H1 (cell line): ENCODE results near the gene PTPRD. TPM values are rescaled to one million over a fixed set of nuclear protein-coding genes. Genes with fewer than 3 reads are reported as not detected.

ENCODE experiments used
- CTCF ChIA-PET: fragments of 300-600 bp; sonication (Branson Sonifier 250); formaldehyde crosslinking; loops from one replicate; lab custom pipeline; 2021; ENCODE audit not compliant: partially characterized antibody; lab: Charles Lee
- POLR2A ChIA-PET: fragments of 300-600 bp; sonication (Branson Sonifier 250); formaldehyde crosslinking; loops from one replicate; lab custom pipeline; 2021; ENCODE audit warnings: inconsistent platforms; ENCODE audit not compliant: partially characterized antibody; lab: Charles Lee
- DNase-seq, 2 experiments: peaks; one replicate each; pipeline versions ENCODE4 v3.0.0 to v3.0.0-alpha.2; 2010 to 2022; ENCODE audit warnings: low spot score in 2 of 2, low read depth in 1 of 2, mixed read lengths in 1 of 2
- FAIRE-seq: peaks from 2 replicates; lab custom pipeline; 2011; peaks lifted over from hg19 to GRCh38; lab: Jason Lieb, UNC
- H2AFZ ChIP-seq: 2 replicates; pipeline ENCODE4 v1.8.1; 2012; ENCODE audit warnings: low read length, inconsistent platforms
- H2AK5ac ChIP-seq: 2 replicates; pipeline ENCODE4 v1.6.1; 2013; ENCODE audit warnings: low read depth, low read length
- H2BK120ac ChIP-seq: replicated peaks from 2 replicates; pipeline ENCODE3; 2013; ENCODE audit warnings: low read depth, low read length, inconsistent platforms
- H2BK12ac ChIP-seq: 2 replicates; pipeline ENCODE4 v1.6.1; 2013; ENCODE audit warnings: low read depth, low read length
- H2BK15ac ChIP-seq: 2 replicates; pipeline ENCODE4 v1.6.1; 2013; ENCODE audit warnings: low read length
- H2BK20ac ChIP-seq: 2 replicates; pipeline ENCODE4 v1.6.1; 2013; ENCODE audit warnings: low read length
- H2BK5ac ChIP-seq: 2 replicates; pipeline ENCODE4 v1.6.1; 2013; ENCODE audit warnings: low read depth, low read length
- H3K14ac ChIP-seq: 2 replicates; pipeline ENCODE4 v1.6.1; 2013; ENCODE audit warnings: inconsistent platforms; ENCODE audit not compliant: insufficient read length
- H3K18ac ChIP-seq: 2 replicates; pipeline ENCODE4 v1.6.1; 2013; ENCODE audit warnings: low read length; ENCODE audit errors: extremely low read depth
- H3K23ac ChIP-seq: 2 replicates; pipeline ENCODE4 v1.6.1; 2013; ENCODE audit warnings: inconsistent platforms; ENCODE audit not compliant: insufficient read length
- H3K23me2 ChIP-seq: 2 replicates; pipeline ENCODE4 v1.6.1; 2013; ENCODE audit warnings: low read depth, low read length
- H3K27ac ChIP-seq: 2 replicates; pipeline ENCODE4 v1.6.1; 2011; ENCODE audit warnings: low read depth, low read length, inconsistent platforms
- H3K27me3 ChIP-seq, 4 experiments: replicated peaks in 1 of 4; 1 replicate in 1 of 4; 2 replicates in 3 of 4; pipeline versions ENCODE4 v1.6.1 to v1.8.1; 2011 to 2013; ENCODE audit warnings: low read length in 3 of 4, mild to moderate bottlenecking in 3 of 4, inconsistent platforms in 2 of 4, mixed read lengths in 2 of 4, moderate library complexity in 1 of 4; ENCODE audit not compliant: control insufficient read depth in 3 of 4, insufficient read depth in 3 of 4; ENCODE audit errors: extremely low read depth in 1 of 4
- H3K36me3 ChIP-seq, 4 experiments: 2 replicates each; pipeline versions ENCODE4 v1.6.1 to v1.8.1; 2011 to 2013; ENCODE audit warnings: mild to moderate bottlenecking in 4 of 4, low read length in 3 of 4, moderate library complexity in 2 of 4, control low read depth in 1 of 4, inconsistent platforms in 1 of 4; ENCODE audit not compliant: insufficient read depth in 4 of 4, control insufficient read depth in 2 of 4
- H3K4ac ChIP-seq: replicated peaks from 2 replicates; pipeline ENCODE3; 2013; ENCODE audit warnings: low read length, low read depth, mixed read lengths, inconsistent platforms; ENCODE audit not compliant: insufficient read length
- H3K4me1 ChIP-seq, 4 experiments: replicated peaks in 1 of 4; 1 replicate in 1 of 4; 2 replicates in 3 of 4; pipeline versions ENCODE4 v1.6.1 to v1.8.1; 2011 to 2013; ENCODE audit warnings: low read length in 3 of 4, inconsistent platforms in 2 of 4, mixed read lengths in 1 of 4; ENCODE audit not compliant: insufficient read depth in 4 of 4, control insufficient read depth in 3 of 4
- H3K4me2 ChIP-seq, 2 experiments: 2 replicates each; pipeline versions ENCODE4 v1.6.1 to v1.8.1; 2011 to 2013; ENCODE audit warnings: low read depth in 2 of 2, low read length in 2 of 2, control low read depth in 1 of 2, inconsistent platforms in 1 of 2, mild to moderate bottlenecking in 1 of 2; ENCODE audit not compliant: insufficient read depth in 1 of 2
- H3K4me3 ChIP-seq, 4 experiments: fragments of 200-600, 300-600 bp in 1 of 4; sonication (generic), shearing (Covaris generic), sonication (Bioruptor Twin) in 1 of 4; 2 replicates each; pipeline versions ENCODE4 v1.5.1 to v1.8.1; 2011 to 2016; ENCODE audit warnings: low read length in 4 of 4, low read depth in 3 of 4, control low read depth in 2 of 4, inconsistent platforms in 2 of 4, mild to moderate bottlenecking in 2 of 4, mixed read lengths in 1 of 4, moderate library complexity in 1 of 4; ENCODE audit not compliant: insufficient read depth in 2 of 4; ENCODE audit errors: extremely low read depth in 1 of 4
- H3K56ac ChIP-seq: replicated peaks from 2 replicates; pipeline ENCODE3; 2013; ENCODE audit warnings: low read depth, mild to moderate bottlenecking, mixed read lengths, low read length, inconsistent platforms; ENCODE audit not compliant: insufficient read length
- H3K79me1 ChIP-seq: 2 replicates; pipeline ENCODE4 v1.6.1; 2013; ENCODE audit warnings: low read depth, low read length, control low read depth
- H3K79me2 ChIP-seq, 2 experiments: 2 replicates each; pipeline versions ENCODE4 v1.6.1 to v1.8.1; 2012 to 2013; ENCODE audit warnings: low read length in 2 of 2, mild to moderate bottlenecking in 2 of 2, inconsistent platforms in 1 of 2; ENCODE audit not compliant: insufficient read depth in 2 of 2, control insufficient read depth in 1 of 2
- H3K9ac ChIP-seq, 4 experiments: replicated peaks in 1 of 4; 1 replicate in 1 of 4; 2 replicates in 3 of 4; pipeline versions ENCODE4 v1.6.1 to v1.8.1; 2011 to 2013; ENCODE audit warnings: low read depth in 3 of 4, low read length in 3 of 4, control low read depth in 2 of 4, mild to moderate bottlenecking in 2 of 4, moderate library complexity in 2 of 4, inconsistent platforms in 1 of 4; ENCODE audit errors: extremely low read depth in 1 of 4
- H3K9me3 ChIP-seq, 2 experiments: 2 replicates each; pipeline versions ENCODE4 v1.6.1 to v1.8.1; 2012 to 2013; ENCODE audit warnings: mild to moderate bottlenecking in 2 of 2, moderate library complexity in 2 of 2, control low read depth in 1 of 2, inconsistent platforms in 1 of 2, low read depth in 1 of 2, low read length in 1 of 2, mixed read lengths in 1 of 2; ENCODE audit not compliant: insufficient read depth in 2 of 2
- H4K20me1 ChIP-seq, 2 experiments: replicated peaks in 1 of 2; 2 replicates each; pipeline versions ENCODE3 to v1.8.1; 2011 to 2013; ENCODE audit warnings: inconsistent platforms in 2 of 2, low read length in 2 of 2, mild to moderate bottlenecking in 1 of 2; ENCODE audit not compliant: insufficient read depth in 2 of 2, control insufficient read depth in 1 of 2
- H4K5ac ChIP-seq: 2 replicates; pipeline ENCODE4 v1.6.1; 2013; ENCODE audit warnings: low read length, low read depth, mixed read lengths, inconsistent platforms; ENCODE audit not compliant: insufficient read length
- H4K8ac ChIP-seq: 2 replicates; pipeline ENCODE4 v1.8.0; 2013; ENCODE audit warnings: mild to moderate bottlenecking, moderate library complexity, low read length, inconsistent platforms; ENCODE audit not compliant: insufficient read depth; ENCODE audit errors: extremely low read depth
- H4K91ac ChIP-seq: replicated peaks from 2 replicates; pipeline ENCODE3; 2013; ENCODE audit warnings: low read length, mixed read lengths, inconsistent platforms; ENCODE audit not compliant: insufficient read length
- BACH1 ChIP-seq: IDR thresholded peaks from 2 replicates; pipeline ENCODE4 v1.6.1; 2012; ENCODE audit warnings: low read length, improper control_type of control experiment
- CHD2 ChIP-seq: IDR thresholded peaks from 2 replicates; pipeline ENCODE4 v1.6.1; 2012; ENCODE audit warnings: low read length, improper control_type of control experiment
- FOSL1 ChIP-seq: IDR thresholded peaks from 2 replicates; pipeline ENCODE4 v1.6.1; 2011; ENCODE audit warnings: mild to moderate bottlenecking, low read depth, low read length, moderate library complexity; ENCODE audit not compliant: insufficient read depth
- JUN ChIP-seq: IDR thresholded peaks from 2 replicates; pipeline ENCODE4 v1.6.1; 2011; ENCODE audit warnings: low read depth, mild to moderate bottlenecking, improper control_type of control experiment, low read length
- POLR2AphosphoS5 ChIP-seq: IDR thresholded peaks from 2 replicates; pipeline ENCODE4 v1.6.1; 2011; ENCODE audit warnings: low read depth, low read length
- POU5F1 ChIP-seq: IDR thresholded peaks from 2 replicates; pipeline ENCODE4 v1.6.1; 2011; ENCODE audit warnings: low read depth, mild to moderate bottlenecking, low read length, moderate library complexity
- RNF2 ChIP-seq: fragments of 200-900, 300-1000 bp; sonication (generic); IDR thresholded peaks from 2 replicates; pipeline ENCODE4 v1.7.1; 2016; ENCODE audit warnings: borderline replicate concordance, low read depth, mild to moderate bottlenecking, antibody characterized with exemption, low read length; ENCODE audit not compliant: poor library complexity, severe bottlenecking; ENCODE audit errors: missing control alignments
- SP1 ChIP-seq: IDR thresholded peaks from 2 replicates; pipeline ENCODE4 v1.6.1; 2011; ENCODE audit warnings: low read depth, low read length
- TEAD4 ChIP-seq: IDR thresholded peaks from 2 replicates; pipeline ENCODE4 v1.6.1; 2012; ENCODE audit warnings: low read depth, low read length, inconsistent platforms, mixed read lengths
- polyA plus RNA-seq, 7 experiments: library from polyadenylated mRNA; depleted of rRNA in 3 of 7; stranded (reverse) in 5 of 7; unstranded in 2 of 7; fragments of >200 nt in 5 of 7; fragments of 200-250 nt in 2 of 7; gene quantifications; 1 replicate in 5 of 7; 2 replicates in 1 of 7; 4 replicates in 1 of 7; pipeline versions ENCODE4 v1.2.1 to v1.2.3, GENCODE V29; 2011 to 2013; ENCODE audit warnings: missing spikeins in 2 of 7, mixed read lengths in 2 of 7
- total RNA-seq: library from RNA; stranded (reverse); fragmentation: NEBNext Ultra II Directional; extraction: Animal tissue kit (Norgen Biotek cat#: 25700); gene quantifications from 2 replicates; pipeline ENCODE4 v1.2.1, GENCODE V29; 2021

The PTPRD gene
- total and polyA plus RNA-seq, 2 of the 8 experiments (the other 6 are each of a cell fraction or from before 2014, with no cell fraction given): 17.2 to 77.0 TPM

DNA sequence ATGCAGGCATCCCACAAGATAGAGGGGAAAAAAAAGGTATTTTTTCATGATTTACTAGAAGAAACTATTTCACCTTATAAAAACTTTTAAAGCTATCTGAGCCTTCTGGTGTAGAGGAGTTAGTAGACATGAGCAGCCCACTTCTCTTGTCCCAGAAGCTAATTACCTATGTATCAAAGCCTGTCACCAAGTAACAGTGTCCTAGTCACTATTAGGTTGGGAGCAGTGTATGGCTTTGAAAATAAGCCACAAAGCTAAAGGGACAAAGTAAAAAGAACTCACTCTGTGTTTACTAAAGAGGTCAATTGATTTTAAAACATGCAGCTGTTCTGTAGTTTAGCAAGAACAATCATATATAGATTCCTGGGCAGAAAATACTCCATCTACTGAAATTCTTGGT lies 1286.1 kb downstream of the PTPRD start:
- H3K4me3 ChIP-seq: no peak overlapping the region
- H3K14ac ChIP-seq: no peak overlapping the region
- TF ChIP-seq RNF2: no peak
- no peak for TF ChIP-seq POLR2AphosphoS5
- TF ChIP-seq TEAD4: no peak
- no peak for TF ChIP-seq FOSL1
- TF ChIP-seq POU5F1: no peak
- no peak for TF ChIP-seq SP1
- TF ChIP-seq CHD2: no peak
- no peak for TF ChIP-seq JUN
- TF ChIP-seq BACH1: no peak
- FAIRE-seq (no peak), DNase-seq (no peak)
- no peak overlapping the region for H3K23ac ChIP-seq
- no peak overlapping the region for H2BK12ac ChIP-seq
- H2BK15ac ChIP-seq: no peak overlapping the region
- H3K36me3 ChIP-seq: no peaks in the 10 kb centered on the region
- no peaks in the 10 kb centered on the region for H3K9me3 ChIP-seq
- H3K4me1 ChIP-seq: no peaks in the 10 kb centered on the region
- ChIA-PET CTCF (interaction anchor here (1.6 kb wide), 1 partner anchor 463 kb away, joined by 3 read pairs; no protein-coding TSS in a partner anchor), POLR2A (interaction anchor here (0.6 kb wide), 1 partner anchor 21 kb away, joined by 3 read pairs; no protein-coding TSS in a partner anchor)
- no peak overlapping the region for H3K27ac ChIP-seq
- H3K79me1 ChIP-seq: no peaks in the 10 kb centered on the region
- H2AK5ac ChIP-seq: no peak overlapping the region
- no peak overlapping the region for H2AFZ ChIP-seq
- H3K23me2 ChIP-seq: no peaks in the 10 kb centered on the region
- no peak overlapping the region for H3K56ac ChIP-seq
- no peak overlapping the region for H2BK20ac ChIP-seq
- no peak overlapping the region for H4K5ac ChIP-seq
- H4K20me1 ChIP-seq: no peaks in the 10 kb centered on the region
- no peak overlapping the region for H4K91ac ChIP-seq
- no peak overlapping the region for H3K4me2 ChIP-seq
- H2BK5ac ChIP-seq: no peak overlapping the region
- no peak overlapping the region for H4K8ac ChIP-seq
- no peak overlapping the region for H3K4ac ChIP-seq
- no peaks in the 10 kb centered on the region for H3K27me3 ChIP-seq
- H3K18ac ChIP-seq: no peak overlapping the region
- H3K9ac ChIP-seq: no peak overlapping the region
- H2BK120ac ChIP-seq: no peak overlapping the region
- H3K79me2 ChIP-seq: no peaks in the 10 kb centered on the region
